ENCODE data around the gene KRT1. TPM values are rescaled to one million over a fixed set of nuclear protein-coding genes. Genes with fewer than 3 reads are reported as not detected.

KRT1 gene
- polyA plus RNA-seq, 2 of the 4 experiments (the other 2 are of a cell fraction) = not detected

DNA sequence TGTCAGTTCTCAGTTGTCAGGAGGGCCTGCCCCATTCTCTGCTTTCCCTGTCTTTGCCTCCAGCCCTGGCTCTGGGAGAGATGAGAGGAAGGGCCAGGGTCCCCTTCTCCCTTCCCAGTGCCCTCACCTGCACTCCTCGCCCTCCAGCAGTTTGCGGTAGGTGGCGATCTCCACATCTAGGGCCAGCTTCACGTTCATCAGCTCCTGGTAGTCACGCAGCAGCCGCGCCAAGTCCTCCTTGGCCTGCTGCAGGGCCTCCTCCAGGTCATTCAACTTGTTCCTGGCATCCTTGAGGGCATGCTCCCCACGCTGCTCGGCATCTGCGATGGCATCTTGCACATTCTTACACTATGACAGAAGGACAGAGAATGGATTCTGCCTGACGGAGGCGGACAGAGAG, 33.6 kb downstream of the KRT1 start (continued):
- TF ChIP-seq NPAS2 (CRISPR knock-in tag; IDR thresholded peaks at IDR 0.05; ENCODE audit: borderline replicate concordance) = no peak

GRCh38 chr12:52645982-52646381, 34.2 kb downstream of the KRT1 start:
- FAIRE-seq (no peak), DNase-seq (ENCODE audit: low read depth in 1 of 2, low spot score in 1 of 2) (no peak), ATAC-seq (no peak)
- no peaks in the 10 kb centered on the region for H3K9me3 ChIP-seq
- CTCF ChIA-PET = interaction anchor here (0.9 kb wide), 1 partner anchor 11 kb away, joined by 3 read pairs; no protein-coding TSS in a partner anchor
- 72% methylated on average over 4 of the region's 4 CpGs for WGBS (ENCODE audit: missing lambda C conversion rate)
- POLR2A ChIA-PET = no interaction called here
- H3K27ac ChIP-seq = no peak overlapping the region
- H3K4me2 ChIP-seq = no peak overlapping the region
- no peak overlapping the region for H3K4me3 ChIP-seq
- no peaks in the 10 kb centered on the region for H3K4me1 ChIP-seq
- no peak for TF ChIP-seq FOXS1 (CRISPR knock-in tag; IDR thresholded peaks at IDR 0.05)
- no peak for TF ChIP-seq SMC3 (IDR thresholded peaks at IDR 0.05)
- TF ChIP-seq SREBF2 (IDR thresholded peaks at IDR 0.05) = no peak

DNA sequence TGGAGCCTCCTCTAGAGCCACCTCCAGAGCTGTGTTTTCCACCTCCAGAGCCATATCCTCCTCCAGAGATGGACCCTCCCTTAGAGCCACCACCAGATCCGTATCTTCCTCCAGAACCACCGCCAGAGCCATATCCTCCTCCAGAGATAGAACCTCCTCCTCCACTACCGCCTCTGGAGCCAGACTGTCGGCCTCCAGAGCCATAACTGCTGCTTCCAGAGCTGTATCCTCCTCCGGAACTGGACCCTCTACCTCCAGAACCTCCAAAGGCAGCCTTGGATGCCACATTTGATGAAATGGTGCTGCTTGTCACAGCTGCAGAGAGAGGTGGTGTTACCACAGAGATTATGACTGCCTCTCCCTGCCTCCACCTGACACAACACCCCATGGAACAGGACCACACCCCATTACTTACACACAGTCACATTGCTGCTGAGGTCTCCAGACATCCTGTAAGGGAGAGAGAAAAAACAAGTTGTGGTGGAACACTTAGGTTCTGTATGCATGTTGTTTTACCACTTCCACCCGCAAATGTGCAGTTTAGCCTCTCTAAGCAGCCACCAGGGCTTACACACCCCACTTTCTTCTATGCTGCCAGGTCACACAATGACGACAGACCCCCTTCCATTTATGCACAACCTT, 35.0 kb downstream of the KRT1 start:
- WGBS (ENCODE audit: missing lambda C conversion rate) = 60% methylated on average over 7 of the region's 7 CpGs
- ATAC-seq = peak in 1 of 2 experiments; percentile 29; a peak in 2 of 6 replicates

GRCh38 chr12:52644078-52644415, 36.2 kb downstream of the KRT1 start:
- POLR2A ChIA-PET = no interaction called here

More for the DNA sequence above, 35.0 kb downstream of the KRT1 start:
- no peaks in the 10 kb centered on the region for H3K9me3 ChIP-seq
- H3K27ac ChIP-seq = no peak overlapping the region
- no peaks in the 10 kb centered on the region for H3K4me1 ChIP-seq
- no peak for DNase-seq (ENCODE audit: low read depth in 1 of 2, low spot score in 1 of 2)
- POLR2A ChIA-PET = no interaction called here
- no peak overlapping the region for H3K4me2 ChIP-seq
- no peak overlapping the region for H3K4me3 ChIP-seq
- no peak for TF ChIP-seq TFCP2L1 (CRISPR knock-in tag; IDR thresholded peaks at IDR 0.05)
- TF ChIP-seq CBX2 (IDR thresholded peaks at IDR 0.05; ENCODE audit: borderline replicate concordance, low read depth) = no peak
- TF ChIP-seq CTCF (IDR thresholded peaks at IDR 0.05) = no peak
- no peak for TF ChIP-seq RCOR1 (IDR thresholded peaks at IDR 0.05; ENCODE audit: low read depth, low read length)
- CTCF ChIA-PET = interaction anchor here (0.9 kb wide), 1 partner anchor 12 kb away, joined by 3 read pairs; no protein-coding TSS in a partner anchor
- no peak for FAIRE-seq

GRCh38 chr12:52643233-52644077, 36.8 kb downstream of the KRT1 start:
- 60% methylated on average over 10 of the region's 10 CpGs for WGBS (ENCODE audit: missing lambda C conversion rate)
- TF ChIP-seq EHF (CRISPR knock-in tag; IDR thresholded peaks at IDR 0.05) (no peak), TP53 (CRISPR knock-in tag; IDR thresholded peaks at IDR 0.05) (no peak), ZFP36 (IDR thresholded peaks at IDR 0.05; ENCODE audit: borderline replicate concordance, partially characterized antibody) (no peak), PHF8 (IDR thresholded peaks at IDR 0.05; ENCODE audit: borderline replicate concordance, low read depth) (no peak), POLR2A (IDR thresholded peaks at IDR 0.05; ENCODE audit: low read length) (no peak), GATA3 (IDR thresholded peaks at IDR 0.05; ENCODE audit: borderline replicate concordance) (no peak), RCOR1 (IDR thresholded peaks at IDR 0.05; ENCODE audit: low read depth, low read length) (no peak)
- TF ChIP-seq, protein P1, sequence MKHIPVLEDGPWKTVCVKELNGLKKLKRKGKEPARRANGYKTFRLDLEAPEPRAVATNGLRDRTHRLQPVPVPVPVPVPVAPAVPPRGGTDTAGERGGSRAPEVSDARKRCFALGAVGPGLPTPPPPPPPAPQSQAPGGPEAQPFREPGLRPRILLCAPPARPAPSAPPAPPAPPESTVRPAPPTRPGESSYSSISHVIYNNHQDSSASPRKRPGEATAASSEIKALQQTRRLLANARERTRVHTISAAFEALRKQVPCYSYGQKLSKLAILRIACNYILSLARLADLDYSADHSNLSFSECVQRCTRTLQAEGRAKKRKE (CRISPR knock-in tag; IDR thresholded peaks at IDR 0.05; ENCODE audit: low read depth) = no peak
- TF ChIP-seq, protein P2, sequence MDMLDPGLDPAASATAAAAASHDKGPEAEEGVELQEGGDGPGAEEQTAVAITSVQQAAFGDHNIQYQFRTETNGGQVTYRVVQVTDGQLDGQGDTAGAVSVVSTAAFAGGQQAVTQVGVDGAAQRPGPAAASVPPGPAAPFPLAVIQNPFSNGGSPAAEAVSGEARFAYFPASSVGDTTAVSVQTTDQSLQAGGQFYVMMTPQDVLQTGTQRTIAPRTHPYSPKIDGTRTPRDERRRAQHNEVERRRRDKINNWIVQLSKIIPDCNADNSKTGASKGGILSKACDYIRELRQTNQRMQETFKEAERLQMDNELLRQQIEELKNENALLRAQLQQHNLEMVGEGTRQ (IDR thresholded peaks at IDR 0.05) = no peak
- CTCF ChIA-PET = interaction anchor here (0.6 to 1.4 kb wide), 4 partner anchors 10 to 516 kb away, joined by 3 to 4 read pairs (median 4); no protein-coding TSS in a partner anchor
- H3K4me2 ChIP-seq = no peak overlapping the region
- H3K4me1 ChIP-seq = no peaks in the 10 kb centered on the region
- no peak for FAIRE-seq
- DNase-seq (ENCODE audit: low read depth in 1 of 2, low spot score in 1 of 2) = no peak
- no peak overlapping the region for H3K27ac ChIP-seq
- POLR2A ChIA-PET = no interaction called here
- H3K4me3 ChIP-seq = no peak overlapping the region
- no peaks in the 10 kb centered on the region for H3K9me3 ChIP-seq
- ATAC-seq = no peak

More at GRCh38 chr12:52644078-52644415, 36.2 kb downstream of the KRT1 start:
- no peak for ATAC-seq
- Histone ChIP-seq H3K4me2 (no peak overlapping the region), H3K27ac (no peak overlapping the region), H3K4me3 (no peak overlapping the region), H3K4me1 (no peaks in the 10 kb centered on the region), H3K9me3 (no peaks in the 10 kb centered on the region)
- no peak for DNase-seq (ENCODE audit: low read depth in 1 of 2, low spot score in 1 of 2)
- FAIRE-seq = no peak
- TF ChIP-seq POLR2AphosphoS2 (conservative IDR thresholded peaks at IDR 0.05; ENCODE audit: low read length) = no peak
- no peak for TF ChIP-seq EHMT2 (IDR thresholded peaks at IDR 0.05; ENCODE audit: low read depth)
- TF ChIP-seq, protein P3, sequence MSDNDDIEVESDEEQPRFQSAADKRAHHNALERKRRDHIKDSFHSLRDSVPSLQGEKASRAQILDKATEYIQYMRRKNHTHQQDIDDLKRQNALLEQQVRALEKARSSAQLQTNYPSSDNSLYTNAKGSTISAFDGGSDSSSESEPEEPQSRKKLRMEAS (IDR thresholded peaks at IDR 0.05) = no peak
- no peak for TF ChIP-seq ESRRA (IDR thresholded peaks at IDR 0.05; ENCODE audit: borderline replicate concordance, low read length)
- WGBS (ENCODE audit: missing lambda C conversion rate) = 50% methylated on average over 6 of the region's 6 CpGs
- CTCF ChIA-PET = interaction anchor here (0.6 kb wide), 1 partner anchor 36 kb away, joined by 3 read pairs; no protein-coding TSS in a partner anchor
